Measurements from ENCODE around the gene IRX5.
A peak's percentile ranks its signal among the peaks of the same experiment; 100 is the strongest.

IRX5 gene

DNA sequence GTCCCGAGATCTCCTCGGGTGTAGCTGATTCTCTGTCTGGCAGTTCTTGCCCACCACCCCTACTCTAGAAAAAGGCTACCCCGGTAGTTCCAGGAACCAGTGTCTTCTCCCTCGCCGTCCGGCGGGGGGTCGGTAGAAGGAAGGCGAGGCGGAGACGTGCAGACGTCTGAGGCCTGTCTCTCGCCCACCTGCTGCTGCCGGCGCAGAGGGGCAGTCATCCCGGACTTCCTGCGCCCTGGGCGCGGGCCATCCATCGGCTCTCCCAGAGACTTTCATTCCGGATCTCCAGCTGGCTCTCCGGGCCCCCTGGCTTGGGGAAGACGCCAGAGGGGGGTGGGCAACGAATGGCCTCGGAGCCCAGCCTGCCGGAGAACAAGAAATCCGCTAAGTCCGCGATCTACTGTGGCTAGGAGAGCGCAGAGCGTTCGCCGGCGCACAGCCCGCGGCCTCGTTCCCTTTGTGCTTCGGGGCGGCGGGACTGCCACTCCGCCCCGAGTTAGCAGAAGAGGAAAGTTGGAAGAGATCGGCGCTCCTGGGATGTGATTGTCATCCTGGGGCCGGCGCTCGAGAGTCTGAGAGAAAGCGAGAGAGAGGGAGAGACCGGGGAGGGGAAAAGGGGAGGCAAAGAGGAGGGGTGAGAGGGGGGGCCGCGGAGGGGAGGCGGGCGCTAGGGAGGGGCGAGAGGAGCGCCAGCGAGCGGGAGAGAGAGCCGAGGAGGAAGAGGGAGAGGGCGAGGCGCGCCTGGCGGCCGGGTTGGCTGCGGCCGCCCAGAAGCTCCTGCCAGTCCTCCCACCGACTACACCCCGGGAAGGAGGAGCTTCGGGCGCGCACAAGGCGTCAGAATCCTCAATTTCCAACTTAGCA, at the start of gene IRX5:
Gene IRX5 (plus strand): TSS at position 861 of the 864 bp plus-strand sequence. CDS start 334 bp downstream, outside the sequence.
- DNase-seq: peak; percentile 75 to 81

DNA sequence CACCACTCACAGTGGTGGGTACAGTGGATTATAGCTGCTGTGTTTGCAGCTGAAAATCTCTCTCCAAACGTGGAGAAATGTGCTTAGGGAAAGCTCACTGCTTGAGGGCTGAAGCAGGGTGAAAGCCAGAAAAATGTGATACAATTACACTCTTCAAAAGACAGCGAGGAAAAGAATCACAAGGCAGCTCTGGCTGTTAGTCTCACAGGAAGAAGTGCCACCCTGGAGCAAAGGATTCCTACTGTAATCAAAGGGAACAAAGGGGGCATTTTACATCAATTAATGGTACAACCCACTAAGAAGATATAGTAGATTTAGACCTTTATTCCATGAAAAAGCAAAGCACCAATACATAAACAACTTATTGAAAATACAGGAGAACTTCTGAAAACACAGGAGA, 48.1 kb upstream of the IRX5 start:
- DNase-seq: no peak

DNA sequence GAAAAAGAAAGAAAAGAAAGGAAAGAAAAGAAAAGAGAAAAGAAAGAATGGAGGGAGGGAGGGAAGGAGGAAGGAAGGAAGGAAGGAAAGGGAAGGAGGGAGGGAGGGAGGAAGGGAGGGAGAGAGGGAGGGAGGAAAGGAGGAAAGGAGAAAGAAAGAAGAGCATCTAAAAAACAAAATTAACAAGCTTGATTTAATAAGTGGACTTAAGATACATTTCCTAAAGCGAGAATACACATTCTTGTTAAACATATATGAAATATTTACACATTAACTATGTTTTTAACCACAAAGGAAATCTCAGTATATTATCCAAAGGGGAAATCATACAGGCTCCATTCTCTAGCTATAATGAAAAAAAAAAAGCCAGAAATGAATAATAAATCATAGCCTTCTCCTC, 47.3 kb upstream of the IRX5 start:
- no peak for DNase-seq

DNA sequence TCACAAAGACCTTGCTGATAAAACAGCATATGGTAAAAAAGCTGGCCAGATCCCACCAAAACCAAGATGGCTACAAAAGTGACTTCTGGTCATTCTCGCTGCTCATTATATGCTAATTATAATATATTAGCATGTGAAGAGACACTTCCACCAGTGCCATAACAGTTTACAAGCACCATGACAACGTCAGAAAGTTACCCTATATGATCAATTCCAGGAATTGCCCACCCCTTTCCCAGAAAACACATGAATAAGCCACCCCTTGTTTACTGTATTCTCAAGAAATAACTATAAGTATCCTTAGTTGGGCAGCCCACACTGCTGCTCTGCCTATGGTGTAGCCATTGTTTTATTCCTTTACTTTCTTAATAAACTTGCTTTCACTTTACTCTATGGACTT, 44.6 kb upstream of the IRX5 start:
- DNase-seq: no peak

DNA sequence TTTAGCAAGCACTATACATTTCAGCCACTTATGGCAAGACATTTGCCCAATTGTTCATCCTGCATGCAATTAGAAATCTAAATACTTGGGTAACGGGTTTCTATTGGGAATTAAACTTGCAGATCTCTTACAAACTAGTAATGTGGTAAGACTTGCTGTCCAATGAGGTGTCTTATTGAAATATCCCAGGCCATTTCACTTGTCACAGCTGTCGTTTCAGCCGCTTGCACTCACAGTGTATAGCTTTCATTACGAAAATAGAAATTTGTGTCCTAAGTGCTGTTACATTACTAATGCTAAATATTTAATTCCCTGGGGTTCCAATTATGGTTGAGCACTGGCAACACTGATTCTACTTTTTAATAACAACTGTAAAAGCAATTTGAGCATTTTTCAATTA, 40.3 kb upstream of the IRX5 start:
- DNase-seq: peak; percentile 80 to 87

DNA sequence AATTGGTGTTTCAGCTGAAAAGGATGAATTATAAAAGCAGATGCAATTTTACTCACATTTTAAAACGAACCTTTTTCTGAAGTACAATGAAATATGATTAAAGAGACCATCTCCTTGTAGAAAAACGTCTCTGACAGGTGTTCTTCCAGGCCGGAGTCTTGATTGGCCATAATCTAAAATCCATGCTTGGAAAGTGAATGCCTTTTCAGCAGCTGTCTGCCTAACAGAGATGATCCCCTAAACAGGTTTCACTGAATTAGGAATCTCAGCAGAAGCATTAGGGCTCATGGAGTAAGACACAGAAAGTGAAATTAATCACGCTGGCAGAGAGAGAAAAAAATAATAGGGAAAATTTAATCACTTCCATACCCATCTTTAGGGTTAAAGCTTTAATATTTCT, 39.3 kb upstream of the IRX5 start:
- peak; percentile 49 to 63 for DNase-seq

DNA sequence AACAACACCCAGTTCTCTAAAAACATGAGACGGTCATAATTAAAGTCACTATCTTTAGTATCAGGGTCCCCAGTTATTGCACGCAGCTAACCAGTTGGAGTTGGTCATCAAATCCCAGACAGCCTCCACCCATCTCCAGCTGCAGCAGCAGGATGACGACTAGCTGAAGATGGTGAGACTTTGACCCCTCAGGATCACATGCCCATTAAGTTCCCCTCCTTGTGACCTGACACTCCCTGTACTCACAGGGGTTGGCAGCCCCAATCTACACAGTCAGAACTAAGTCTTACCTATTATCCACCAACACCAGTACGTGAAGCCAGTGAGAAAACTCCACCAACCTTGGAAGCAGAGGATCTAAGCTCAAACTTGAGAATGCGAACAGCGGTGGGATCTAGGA, 37.7 kb upstream of the IRX5 start:
- no peak for DNase-seq

DNA sequence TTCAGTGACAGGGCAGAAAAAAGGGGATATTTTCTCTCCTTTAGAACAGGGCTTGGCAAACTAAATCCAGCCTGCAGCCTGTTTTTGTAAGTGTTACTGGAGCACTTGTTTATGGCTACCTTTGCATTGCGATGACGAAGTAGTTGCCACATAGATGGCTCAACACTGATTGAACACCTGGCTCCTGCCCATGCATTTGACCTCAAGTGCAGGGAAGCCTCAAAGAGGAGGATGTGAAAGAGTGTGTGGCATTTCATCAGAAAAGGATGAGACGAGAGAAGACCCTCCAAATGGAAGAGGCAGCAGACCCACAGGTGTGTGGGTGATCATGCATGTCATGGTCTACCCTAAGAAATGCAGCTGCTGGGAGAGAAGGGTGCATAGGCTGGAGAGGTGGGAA, 32.7 kb upstream of the IRX5 start:
- no peak for DNase-seq

DNA sequence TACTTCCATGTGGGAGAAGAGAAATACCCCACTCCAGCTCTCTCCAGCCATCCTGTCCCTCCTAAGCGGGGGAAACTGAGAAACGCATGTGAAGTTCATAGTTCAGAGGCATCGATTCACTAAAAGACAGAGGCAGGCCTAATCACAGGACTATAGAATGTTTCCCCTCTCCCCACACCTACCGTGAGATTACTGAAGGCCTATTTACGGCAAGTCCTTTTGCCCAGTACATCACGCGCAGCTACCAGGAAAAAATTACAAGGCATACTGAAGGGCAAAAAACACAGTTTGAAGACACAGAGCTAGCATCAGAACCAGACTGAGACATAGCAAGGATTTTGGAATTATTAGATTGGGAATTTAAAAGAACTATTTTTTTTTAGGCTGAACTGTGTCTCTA, 29.1 kb upstream of the IRX5 start:
- no peak for DNase-seq

DNA sequence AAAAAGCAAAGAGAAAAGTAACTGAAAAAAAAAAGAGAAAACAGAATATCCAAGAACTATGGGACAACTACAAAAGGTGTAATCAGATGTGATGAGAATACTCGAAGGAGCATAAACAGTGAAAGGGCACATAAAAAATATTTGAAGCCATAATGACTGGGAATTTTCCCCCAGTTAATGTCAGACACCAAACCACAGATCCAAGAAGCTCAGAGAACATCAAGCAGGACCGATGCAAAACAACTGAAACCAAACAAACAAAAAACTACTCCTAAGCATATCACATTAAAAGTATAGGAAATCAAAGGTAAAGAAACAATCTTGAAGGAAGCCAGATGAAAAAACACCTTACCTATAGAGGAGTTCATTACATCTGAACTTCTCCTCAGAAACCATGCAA, 27.6 kb upstream of the IRX5 start:
- no peak for DNase-seq

DNA sequence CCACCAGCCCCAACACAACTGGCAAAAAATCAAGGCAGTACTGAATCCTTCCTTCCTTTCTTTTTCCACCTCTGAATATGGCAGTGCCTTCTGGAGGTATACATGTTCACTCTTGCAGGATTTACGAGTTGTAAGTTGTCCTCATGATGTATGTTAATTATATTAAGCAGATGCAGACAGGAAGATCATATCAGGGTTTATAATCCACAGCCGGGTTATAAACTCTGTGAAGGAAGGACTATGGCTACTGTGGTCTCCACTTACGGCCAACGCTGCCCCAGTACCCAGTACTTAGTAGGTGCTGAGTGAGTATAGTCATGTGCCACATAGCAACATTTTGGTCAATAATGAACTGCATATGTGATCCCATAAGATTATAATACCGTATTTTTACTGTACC, 19.6 kb upstream of the IRX5 start:
- DNase-seq: no peak

DNA sequence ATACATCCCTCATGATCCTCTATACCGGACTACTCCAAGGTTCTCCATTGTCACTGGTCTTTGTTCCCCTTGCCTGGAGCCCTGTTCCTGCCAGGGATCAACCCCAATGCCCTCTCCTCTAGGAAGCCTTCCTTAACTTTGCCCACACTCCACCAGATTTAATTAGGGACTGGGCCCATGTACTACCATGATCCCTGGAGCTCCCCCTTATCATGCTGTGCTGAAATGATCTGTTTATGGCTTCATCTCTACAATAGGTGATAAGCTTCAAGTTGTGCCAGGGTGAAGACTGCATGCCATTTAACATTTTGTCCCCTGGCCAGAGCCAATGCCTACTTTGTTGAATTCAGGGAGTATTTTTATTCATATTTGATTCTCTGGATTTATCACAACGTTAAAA, 17.9 kb upstream of the IRX5 start:
- DNase-seq: no peak

DNA sequence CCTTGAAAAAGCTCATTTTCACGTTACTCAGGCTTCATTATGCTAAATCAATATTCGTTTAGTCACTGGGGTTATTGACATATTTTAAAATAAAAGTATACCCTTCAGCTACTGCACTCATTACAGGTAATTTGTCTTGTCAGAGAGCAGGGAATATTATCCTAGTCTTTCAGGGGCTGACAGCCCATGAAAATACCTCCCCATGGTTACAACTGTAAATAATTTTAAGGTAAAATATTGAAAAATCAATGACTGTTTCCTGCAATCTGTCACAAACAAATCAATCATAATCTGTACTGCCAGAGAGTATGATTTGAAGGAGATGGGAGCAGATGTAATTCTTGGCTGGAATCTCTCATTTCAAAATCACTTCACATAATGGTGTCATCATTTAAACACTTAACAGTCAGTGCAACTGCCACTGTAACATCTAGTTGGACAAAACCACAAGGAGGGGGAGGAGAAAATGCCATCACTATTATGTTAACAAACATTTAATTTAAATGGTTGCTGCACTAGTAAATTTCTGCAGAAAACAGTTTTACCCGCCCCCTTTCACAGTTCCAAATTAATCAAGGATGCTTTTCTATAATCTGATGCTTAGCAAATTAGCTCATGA, 9.3 kb upstream of the IRX5 start:
- peak; percentile 67 to 78 for DNase-seq

DNA sequence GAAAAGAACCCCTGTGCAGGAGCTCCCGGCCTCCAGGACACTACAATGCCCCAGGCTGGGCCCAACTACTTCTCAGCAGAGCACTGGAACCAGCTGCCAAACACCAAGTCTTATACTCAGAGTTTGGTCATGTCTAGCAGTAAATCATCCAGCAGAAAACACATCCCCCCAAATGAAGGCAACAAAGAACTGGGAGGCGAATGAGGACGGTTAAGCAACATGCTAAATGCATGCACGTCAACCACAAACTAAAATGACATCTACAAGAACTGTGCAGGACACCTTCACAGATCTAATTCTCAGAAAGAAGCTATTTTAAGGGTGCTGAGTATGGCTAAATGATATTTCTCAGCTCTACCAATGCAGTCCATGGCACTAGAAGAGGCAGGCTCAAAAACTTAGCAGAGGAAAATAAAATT, 7.6 kb upstream of the IRX5 start:
- no peak for DNase-seq

DNA sequence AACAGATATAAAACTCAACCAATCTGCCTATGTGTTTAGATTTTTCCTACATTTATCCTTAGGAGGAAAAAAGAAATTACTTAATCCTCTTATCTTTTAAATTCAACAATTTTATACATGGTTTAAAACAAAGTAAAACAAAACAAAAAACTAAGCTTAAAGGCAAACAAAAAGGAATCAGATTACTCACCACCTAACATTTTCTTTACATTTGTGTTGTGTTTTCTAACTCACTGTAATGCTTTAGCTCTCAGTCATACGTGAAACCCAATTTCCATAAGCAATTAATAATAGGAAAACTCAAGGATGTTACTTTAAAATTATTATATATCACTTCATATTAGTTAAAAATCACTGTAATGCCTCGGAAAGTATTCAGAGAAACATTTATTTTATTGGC, 6.7 kb upstream of the IRX5 start:
- no peak for DNase-seq

DNA sequence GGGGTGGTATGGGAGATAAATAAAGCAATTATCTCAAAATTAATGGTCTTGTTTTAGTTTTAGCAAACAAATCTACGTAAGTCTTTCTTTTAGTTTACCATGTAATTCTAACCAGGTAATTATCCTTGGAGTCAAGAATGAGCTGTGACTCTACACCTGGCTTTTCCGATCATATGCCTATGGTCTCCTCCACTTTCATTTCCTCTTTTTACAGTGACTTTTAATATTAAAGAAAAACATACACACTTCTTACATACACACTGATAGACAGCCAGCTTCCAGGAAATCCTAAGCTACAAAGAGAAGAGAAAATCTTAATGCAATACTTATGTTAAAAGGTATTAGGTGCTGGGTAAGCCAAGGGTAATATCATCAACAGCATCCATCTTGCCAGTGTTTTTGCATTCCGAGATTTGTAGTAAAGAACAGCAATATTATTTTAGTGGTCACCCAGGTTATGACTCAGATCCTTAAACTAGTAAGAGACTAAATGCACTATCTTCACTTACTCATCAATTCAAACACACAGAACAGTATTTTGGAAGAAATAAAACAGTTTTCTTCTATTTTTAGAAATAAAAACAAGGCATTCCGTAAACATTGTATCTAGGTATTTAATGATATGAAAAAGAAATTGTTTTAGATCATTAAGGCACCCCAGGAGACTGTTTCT, 4.4 kb upstream of the IRX5 start:
- no peak for DNase-seq

DNA sequence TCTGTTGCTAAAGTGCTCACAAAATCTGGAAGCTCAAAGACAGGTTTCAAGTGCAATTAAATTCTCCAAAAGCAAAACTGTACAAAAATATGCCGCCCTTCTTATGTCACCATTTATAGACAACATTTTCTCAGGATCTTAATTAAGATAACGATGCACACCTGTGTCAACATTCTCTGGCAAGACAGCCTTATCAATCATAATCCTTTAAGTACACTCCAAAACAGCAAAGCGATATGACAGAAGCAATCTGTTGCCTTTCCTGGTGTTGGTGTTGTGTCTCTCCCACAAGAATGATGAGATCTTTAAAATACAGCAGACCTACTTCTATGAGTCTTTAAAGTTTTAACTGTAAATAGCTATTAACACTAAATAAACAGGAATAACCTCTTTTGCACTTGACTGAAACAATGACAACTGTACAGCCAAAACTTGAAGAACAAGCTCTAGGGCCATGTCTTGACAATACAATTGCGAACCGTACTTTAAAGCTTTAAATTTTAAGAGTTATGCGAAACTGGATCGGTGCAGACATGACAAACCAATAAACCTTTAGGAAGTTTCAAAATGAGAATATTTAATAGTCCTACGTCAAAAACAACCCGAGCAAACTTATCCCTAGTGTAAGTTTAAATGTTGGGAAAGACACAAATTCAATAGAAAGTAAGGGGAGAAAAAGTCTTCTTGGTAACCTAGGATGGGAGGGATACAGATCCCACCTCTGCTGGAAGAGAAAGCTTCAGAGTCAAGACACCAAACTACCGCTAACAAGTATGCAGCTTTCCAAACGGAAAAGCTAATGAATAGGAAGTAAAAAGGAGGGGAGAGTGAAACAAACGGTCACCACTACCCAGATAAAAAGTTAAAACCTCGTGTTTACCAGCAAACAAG, 3.3 kb upstream of the IRX5 start:
- peak; percentile 38 to 51 for DNase-seq

DNA sequence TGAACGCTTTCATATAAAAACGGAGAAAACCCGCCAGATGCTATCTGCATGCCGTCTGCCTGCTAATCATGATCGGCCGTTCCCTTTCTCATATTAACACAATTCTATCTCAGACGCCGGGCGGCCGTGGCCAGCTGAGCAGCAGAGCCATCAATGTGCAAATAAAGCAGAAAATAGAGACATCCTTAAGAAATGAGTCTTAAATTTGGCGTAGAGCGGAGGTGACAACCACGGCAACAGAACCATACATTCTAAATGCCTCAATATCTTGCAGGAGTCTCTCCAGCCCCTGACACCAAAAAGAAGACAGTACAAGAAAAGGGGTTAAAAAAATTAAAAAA, 2.7 kb upstream of the IRX5 start:
- no peak for DNase-seq

DNA sequence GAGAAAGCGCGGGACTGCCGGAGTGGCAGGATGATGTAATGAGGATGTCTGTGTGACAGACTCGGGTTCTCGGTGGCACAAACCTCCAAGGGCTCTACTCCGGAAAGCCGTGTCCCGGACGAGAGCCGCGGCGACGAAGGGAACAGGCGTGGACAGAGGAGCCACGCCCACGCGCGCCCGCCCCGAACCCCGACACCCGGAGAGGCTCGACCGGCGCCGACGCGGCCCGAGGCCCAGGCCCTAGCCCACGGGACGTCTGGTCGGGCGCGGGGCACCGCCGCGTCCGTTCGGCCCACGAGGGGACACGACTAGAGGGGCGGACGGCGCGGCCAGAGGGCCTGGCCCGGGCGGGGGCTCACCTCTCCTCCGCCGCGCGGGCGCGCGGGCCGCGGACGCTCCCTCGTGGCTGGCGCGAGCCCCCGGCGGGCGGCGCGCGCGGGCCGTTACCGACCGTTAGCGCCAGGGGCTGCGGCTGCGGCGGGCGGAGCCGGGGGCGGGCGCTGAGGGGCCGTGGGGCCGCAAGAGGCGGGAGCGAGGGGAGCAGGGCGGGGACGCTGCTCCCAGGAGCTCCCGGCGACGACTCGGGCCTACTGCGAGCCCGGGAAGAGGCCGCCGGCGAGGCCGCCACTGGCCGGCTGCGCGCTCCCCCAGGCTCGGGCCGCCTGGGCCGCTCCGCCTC, 2.1 kb upstream of the IRX5 start:
- DNase-seq: peak; percentile 36 to 87

DNA sequence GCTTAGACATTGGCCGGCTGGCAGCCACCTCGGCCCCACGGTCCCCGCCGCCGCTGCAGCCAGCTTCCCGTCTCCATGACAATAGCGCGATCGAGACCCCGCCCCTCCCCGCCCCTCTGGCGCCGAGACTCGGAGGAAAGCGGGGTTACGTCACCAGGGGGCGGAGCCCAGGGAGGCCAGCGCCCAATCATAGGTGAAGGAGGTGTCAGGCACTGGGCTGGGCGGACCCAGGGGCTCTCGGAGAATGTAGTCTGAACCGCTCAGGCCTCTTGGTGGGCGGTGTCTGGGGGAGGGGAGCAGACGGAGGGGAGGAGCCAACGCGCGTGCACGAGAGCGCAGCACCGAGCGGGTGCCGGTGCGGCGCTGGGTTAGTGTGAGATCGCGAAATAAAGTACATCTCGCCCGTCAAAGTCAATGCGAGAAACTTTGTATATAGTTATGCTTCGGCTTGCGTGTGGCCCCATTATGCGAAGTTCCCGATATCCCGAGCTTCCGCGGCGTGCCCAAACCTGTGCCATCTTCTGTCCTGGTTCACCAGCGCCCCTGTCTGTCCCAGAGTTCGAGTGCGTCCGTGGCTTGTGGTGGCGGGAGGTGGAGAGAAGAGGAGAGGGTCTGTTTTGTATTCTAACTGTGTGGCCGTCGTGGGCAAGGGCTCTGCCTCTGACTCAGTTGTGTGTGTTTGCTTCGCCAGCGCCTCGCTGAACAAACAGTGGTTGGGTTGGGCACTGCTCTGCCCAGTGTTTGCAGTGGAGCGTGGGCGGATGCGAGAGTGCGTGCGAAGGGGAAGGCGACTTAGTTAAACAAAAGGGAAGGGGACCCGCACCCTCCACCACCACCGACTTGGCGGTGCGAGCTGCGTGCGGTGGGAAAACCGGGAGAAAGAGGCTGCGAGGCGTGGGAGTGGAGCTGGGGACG, 1.3 kb upstream of the IRX5 start:
- peak; percentile 93 to 96 for DNase-seq

DNA sequence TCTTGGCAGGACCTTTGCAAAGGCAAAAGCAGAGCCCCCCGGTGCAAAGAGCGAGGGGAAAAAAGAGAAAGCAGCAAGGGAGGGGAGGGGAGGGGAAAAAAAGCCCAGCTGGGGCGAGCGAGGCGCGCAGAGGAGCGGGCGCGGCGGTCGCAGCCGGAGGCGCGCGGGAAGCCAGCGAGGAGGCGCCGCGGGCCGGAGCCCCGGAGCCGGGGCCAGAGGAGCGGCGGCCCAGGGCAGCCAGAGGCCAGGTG, 129 bp downstream of the IRX5 start:
- peak in 1 of 2 experiments; percentile 27 for DNase-seq
